ENCODE results near the gene SLC39A11.
"Not testable (repeated sequence)": the region's sequence is repeated elsewhere in the genome, so short reads cannot be mapped to it uniquely, and the experiment has no call there.

Gene SLC39A11

DNA sequence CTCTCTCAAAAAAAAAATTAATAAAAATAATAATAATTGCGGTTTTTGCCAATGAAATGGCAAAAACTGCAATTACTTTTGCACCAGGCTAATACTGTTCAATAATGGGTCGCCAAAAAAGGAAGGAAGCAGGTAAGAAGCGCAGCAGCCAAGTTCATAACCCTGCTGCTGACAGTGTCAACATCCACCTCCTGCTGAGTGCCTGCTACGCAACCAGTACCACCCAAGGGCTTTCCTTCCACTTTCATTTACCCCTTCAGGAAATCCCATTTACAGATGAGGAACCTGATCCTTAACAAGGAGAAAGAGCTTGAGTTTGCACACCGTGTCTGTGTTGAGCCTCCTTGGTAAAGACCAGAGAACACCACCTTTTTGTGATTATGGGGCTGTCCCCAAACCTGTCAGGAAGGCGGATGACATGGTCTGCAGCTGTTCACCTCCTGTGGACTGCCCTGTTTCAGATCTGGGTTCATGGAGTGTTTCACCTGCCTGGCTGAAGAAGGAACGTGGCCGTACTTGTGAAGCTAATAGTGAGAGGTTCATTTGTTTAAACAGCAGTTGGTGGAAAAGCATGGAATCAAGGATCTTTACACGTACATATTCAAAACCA is 378.0 kb downstream of the SLC39A11 start:
- DNase-seq (ENCODE audit: low read depth in 2 of 2) = no peak

DNA sequence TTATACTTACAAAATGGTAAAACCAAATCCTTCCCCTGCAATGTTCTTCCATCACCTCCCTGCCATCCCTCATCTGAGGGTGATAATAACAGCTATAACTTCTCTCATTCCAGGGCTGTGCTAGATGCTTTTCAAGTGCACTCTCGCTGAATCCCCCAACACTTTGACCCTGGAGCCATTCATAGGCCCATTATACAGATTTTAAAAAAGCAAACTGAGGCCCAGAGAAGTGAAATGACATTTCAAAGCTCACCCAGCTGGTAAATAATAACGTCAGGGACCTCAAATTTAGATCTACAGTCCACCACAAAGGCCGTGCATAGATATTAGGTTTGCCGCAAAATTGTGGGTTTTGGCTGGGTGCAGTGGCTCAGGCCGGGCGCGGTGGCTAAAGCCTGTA is 378.8 kb downstream of the SLC39A11 start:
- DNase-seq (ENCODE audit: low read depth in 2 of 2) = no peak

DNA sequence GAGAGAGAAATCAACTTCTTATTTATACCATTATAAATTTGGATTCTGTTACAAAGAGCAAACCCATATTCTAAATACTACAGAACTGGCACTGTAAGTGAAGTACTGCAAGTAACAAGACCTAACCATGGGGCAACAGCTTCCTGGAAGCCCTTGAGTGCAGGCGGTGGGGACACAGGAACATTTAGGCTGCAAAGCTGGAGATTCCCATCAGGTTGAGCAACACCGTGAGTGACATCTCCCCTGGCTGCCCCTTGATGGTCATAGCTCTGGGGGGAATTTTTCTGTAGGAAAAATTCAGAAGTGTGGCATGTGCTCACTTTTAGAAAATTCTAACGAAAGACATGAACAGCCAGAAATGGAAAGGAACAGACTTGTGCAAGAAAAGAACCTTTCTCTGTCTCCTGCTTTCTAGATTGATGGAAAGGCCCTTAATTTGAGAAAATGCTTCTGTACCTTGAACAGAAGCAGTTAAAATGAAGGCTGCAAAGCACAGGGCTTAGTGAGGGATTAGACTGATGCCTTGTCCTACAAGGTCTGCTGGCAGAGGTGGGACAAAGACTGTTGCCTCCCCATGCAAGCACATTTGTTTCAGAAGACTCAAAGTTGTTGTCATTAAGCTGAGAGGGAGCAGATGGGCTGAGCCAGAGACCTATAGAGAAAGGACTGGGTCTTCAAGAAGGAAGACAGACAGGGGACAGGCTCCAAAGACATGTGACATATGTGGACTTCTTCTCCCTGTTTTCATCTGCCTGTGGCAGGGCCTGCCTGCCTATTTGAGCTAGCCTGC is 380.8 kb downstream of the SLC39A11 start:
- DNase-seq (ENCODE audit: low read depth in 2 of 2) = no peak

DNA sequence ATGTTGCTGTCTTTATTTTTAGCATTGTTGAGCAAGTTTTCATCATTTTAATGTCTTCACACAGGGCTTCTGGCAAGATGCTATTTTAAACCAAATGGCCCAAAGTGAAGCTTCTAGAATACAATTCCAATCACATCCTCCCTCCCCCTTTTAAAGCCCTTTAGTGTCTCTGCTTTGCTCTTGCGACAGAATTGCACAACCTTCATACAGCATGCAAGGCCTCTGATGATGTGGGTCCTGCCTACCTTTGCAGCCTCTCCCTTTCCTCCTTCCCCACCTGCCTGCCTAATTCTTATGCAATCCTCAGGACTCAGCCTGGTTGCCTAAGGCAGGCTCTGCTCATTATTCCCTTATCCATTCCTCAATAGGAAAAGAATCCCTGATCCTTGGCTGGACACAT is 381.7 kb downstream of the SLC39A11 start:
- no peak for DNase-seq (ENCODE audit: low read depth in 2 of 2)

DNA sequence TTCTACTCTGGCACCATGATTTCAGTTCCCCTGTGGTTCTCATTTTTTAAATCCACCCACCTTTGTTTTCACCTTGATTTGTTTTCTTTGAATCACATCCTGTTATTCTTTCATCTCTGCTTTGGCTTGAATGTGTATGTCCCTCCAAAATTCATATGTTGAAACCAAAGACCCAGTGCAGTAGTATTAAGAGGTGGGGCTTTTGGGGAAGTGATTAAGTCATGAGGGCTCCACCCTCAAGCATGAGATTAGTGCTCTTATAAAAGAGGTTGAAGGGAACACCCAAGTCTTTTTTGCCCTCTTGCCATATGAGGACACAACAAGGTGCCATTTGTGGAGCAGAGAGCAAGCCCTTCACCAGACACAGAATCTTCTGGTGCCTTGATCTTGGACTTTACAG is 382.3 kb downstream of the SLC39A11 start:
- DNase-seq (ENCODE audit: low read depth in 2 of 2) = no peak

DNA sequence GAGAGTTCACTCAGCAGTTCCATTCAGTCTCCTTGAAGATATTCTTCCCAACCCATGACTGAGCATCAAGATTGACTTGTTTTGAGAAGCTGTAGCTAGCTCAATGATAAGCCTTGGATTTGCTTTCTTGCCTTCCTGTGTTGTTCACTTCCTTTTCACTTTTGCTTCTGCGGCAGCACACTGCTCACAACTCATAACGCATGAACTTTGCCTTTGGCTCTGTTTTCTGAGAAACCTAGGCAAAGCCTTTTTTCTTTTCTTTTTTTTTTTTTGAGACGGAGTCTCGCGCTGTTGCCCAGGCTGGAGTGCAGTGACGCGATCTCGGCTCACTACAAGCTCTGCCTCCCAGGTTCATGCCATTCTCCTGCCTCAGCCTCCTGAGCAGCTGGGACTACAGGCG is 383.8 kb downstream of the SLC39A11 start:
- not testable (repeated sequence) for DNase-seq (ENCODE audit: low read depth in 2 of 2)

DNA sequence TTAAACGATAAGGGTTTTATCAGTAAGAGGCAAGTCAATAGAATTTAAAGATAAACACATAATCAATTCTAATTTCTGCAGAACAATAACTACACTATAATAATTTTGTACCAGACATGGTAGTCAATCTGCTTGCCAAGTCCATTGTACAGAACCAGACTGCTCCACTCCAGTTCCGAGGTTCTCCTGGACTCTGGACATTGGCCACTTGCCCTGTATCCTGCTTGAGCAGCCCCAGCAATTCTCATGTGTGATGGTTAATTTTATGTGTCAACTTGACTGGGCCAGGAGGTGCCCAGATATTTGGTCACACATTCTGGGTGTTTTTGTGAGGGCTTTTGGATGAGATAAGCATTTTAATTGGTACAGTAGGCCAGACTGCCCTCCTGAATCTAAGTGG is 384.6 kb downstream of the SLC39A11 start:
- no peak for DNase-seq (ENCODE audit: low read depth in 2 of 2)

DNA sequence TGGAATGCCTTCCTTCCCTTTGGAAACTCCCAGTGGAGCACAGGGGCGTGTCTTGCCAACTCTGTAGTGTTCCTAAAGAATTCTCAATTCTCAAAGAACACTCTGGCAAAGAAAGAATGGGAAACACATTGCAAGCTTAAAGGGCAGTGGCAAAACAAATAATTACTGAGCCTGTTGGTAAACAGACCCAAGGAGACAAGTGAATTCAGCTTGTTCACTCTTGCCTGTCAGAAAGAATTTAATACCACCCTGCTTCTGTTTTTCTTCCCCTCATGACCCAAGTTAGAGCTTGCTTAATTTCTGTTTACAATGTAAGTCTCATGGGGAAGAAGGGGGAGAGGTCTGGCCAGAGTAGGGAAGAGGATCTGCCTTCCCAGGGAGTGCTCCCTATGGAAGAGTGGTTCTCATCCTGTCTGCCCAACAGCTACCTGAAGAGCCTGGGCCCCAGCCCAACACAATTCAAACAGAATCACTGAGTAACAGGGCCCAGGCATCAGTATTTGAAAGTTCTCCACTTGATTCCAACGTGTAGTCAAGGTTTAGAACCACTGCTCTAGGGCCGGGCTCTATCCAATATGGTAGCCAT is 386.0 kb downstream of the SLC39A11 start:
- DNase-seq (ENCODE audit: low read depth in 2 of 2) = no peak

DNA sequence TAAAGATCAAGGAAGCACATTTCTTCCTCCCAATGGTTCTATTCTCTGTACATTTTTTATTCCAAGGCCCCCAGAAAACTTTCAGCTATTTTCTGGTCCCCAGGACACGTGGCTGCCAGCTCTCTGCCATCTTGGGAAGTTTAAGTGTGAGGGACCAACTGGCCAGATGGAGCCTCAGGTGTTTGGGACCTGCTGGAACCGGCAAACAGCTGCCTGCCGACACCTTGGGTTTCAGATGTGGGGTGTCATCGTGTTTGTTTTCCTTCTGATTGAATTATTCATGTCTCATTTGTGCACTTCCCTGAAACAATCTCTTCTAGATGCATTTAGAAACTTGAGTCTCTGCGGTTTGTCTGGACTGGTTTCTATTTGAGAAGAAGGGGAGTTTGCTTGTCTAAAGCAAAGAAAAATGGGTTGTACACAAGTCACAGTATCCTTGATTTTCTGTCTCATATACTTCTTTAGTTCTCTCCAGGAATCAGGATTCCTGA is 386.5 kb downstream of the SLC39A11 start:
- DNase-seq (ENCODE audit: low read depth in 2 of 2) = no peak

DNA sequence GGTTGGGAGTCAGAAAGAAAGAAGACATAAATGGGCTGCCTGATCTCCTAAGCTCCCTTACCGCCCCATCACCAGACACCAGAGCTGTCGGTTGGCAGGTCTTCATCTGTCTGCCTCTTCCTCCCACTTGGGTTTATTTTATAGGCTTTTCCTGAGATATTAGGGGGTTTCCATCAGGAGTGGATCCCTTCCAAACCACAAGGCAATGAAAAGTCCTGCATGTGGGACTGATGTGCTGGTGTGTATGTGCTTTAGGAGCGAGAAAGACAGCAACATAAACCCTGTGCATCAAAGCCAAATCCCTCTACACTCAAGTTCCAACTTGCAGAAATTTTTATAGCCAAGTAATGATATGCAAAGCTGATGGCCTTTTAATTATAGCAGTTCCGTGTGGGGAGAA is 389.5 kb downstream of the SLC39A11 start:
- no peak for DNase-seq (ENCODE audit: low read depth in 2 of 2)

DNA sequence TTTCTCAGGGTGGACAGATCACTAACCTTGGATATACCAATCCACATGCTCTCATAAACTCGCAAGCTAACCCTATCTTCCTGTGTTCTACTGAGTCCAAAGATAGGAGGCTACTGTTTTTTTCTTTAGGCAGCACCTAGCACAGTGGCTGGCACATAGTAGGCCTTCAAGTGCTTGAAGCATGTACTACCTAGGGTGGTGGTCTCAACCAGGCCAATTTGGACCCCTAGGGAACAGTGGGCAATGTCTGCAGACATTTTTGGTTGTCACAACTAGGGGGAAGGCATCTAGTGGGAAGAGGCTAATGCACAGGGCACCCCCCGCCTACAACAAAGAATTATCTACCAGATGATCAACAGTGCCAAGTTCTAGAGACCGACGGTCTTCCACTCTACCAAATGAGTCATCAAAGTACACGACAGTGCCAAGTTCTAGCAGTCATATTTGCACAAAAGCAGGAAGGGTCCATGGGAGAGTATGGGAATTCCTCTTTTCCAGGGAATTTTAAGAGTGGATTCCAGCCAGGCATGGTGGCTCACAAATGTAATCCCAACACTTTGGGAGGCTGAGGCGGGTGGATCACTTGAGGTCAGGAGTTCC is 390.3 kb downstream of the SLC39A11 start:
- DNase-seq (ENCODE audit: low read depth in 2 of 2) = no peak

DNA sequence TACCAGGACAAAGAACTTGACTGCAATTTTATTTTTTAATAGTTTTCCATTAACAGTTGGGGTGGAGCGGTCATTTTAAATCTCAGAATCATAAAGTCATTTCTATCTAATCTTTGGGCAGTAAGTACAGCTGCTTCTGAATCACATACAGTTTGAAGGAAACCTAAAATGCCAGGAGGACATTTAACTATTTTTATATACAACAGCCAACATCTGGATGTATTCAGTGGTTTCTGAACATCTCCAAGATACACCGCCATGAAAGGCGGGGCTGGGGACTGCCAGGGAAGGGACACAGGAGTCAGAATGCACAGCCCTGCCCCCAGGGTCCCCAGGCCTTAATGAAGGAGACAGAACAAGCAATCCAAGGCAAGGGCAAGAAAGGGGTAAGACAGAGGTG is 392.3 kb downstream of the SLC39A11 start:
- DNase-seq (ENCODE audit: low read depth in 2 of 2) = no peak

DNA sequence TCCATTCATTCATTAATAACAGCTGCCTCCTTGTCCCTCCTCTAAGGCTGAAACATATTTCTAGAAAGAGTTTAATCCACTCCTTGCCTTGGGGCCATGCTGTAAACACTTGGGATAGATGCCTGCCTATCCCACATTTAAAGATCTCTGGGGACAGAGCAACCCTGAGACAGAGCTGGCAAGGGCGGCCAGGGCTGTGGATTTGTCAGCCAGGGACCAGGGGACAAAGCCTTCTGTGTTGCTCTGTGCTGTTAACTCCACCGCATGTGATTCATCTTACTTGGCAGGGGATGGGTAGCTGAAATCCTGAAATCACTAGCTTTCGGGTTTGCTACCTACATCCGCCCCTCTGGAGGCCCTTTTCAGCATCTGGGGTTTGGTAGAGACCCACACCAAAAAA is 392.9 kb downstream of the SLC39A11 start:
- no peak for DNase-seq (ENCODE audit: low read depth in 2 of 2)

DNA sequence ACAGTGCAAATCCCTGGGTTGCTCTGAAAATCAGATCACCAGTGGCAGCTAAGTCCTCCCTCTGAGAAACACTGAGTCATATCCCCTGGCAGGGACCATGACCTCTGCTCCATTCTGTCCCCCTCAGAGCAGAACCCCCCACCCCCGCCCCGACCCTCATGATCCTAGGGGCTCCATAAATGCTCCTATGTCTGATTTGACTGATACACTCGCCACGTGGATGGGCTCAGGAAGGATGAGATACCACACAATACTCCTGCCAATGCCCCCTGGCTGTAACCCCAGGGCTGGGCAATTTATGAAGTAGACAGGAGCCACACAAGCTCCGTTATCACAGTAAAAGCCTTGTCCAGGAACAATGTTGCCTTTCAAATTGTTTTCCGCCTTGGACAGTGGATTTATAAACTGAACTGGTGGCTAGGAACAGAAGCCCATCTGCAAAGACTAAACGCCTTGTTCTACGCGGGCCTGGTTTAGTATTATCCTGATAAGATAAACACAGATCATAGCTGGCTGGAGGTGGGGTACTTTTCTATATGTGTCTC is 394.8 kb downstream of the SLC39A11 start:
- DNase-seq (ENCODE audit: low read depth in 2 of 2) = no peak

DNA sequence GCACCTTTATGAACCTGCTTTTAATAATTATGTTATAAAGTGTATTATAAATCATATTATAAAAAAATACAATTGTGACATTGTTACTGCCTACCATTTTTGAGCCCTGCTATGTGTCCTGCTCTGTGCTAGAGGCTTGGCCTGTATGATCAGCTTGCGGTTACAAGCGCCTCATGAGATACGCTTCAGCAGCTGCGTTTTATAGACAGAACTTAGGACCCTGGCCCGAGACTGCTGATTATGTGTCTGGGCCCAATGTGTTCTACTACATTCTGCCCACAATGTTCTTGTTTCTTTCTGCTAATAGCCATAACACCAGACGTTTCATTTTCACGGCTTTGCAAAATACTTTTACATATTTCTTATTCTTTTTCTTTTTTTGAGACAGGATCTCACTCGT is 395.8 kb downstream of the SLC39A11 start:
- DNase-seq (ENCODE audit: low read depth in 2 of 2) = no peak

DNA sequence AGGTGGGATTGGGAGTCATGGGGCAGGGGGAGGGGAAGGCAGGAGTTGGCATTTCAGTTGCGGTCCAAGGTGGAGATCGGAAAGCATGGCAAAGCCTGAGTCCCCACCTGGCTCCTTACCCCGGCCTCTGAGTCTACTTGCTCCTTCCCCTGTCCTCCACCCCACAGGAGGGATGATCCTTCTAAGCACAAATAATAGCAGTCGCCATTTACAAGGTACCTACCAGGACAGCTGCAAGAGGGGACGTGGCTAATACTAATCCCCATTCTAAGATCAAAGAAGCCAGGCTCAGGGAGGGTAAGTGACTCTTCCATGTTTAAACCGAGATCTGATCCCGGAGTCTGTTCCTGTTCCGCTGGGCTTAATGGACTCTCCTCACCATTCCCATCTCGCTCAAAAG is 396.3 kb downstream of the SLC39A11 start:
- DNase-seq (ENCODE audit: low read depth in 2 of 2) = no peak

DNA sequence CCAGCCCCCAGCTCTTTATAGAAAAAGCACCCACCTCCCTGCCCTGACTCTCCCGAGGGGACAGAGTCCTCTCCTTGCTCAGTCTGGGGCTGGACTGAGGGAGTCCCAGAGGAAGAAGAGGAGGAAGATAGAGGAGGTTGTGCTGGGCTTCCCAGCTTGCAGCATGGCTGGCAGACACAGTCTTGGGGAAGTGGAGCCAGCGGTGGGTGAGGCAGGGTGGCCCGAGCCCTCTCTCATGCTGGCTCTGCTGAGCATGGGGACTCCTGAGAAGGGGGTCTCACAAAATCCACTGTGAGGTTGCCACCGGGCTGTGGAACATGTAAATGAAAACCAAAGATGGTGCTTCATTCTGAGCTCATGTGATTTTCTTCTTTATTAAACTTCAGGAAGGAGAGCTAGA is 398.5 kb downstream of the SLC39A11 start:
- no peak for DNase-seq (ENCODE audit: low read depth in 2 of 2)

DNA sequence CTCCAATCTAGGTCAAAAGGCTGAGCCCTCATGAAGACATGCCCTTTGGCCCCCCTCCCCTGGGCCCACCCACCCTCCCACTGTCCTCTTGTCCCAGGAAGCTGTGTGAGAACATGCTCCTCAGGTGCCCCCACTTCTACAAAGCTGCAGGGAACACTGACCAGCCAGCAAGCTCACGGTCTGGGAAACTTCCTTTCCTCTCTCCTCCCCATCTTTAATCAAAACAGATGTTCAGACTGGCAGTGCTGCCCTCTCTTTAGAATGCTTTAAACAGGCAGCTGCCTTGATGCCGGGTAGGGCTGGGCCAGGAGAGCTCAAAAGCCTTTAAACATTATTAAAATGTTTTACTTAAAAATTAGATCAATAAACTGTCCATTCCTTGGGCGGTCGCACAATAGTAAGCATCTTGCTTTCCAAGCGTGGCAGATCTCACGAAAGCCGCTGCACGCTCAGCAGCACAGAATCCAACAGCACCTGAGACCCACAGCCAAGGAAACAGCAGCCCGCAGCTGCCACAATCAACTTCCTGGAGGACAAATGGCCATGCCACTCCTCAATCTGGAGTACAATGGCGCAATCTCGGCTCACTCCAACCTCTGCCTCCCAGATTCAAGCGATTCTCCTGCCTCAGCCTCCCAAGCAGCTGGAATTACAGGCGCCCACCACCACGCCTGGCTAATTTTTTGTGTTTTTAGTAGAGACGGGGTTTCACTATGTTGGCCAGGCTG is 399.2 kb downstream of the SLC39A11 start:
- no peak for DNase-seq (ENCODE audit: low read depth in 2 of 2)

DNA sequence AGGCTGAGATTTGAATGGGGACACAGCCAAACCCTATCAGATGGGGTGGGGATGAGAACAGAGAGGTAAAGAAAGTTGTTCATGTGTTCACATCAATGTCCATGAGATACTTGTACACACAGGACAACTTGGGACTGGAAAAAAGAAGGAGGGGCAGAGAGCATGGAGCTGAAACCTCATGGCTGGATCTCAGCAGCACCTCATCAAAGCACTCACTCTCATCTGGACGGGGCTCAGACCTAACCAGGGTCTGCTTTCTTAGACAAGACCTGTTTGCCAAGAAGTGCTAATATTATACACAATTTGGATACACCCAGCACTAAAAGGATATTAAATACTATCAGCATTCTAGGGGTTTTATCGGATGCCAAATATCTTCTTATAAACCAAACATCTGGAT is 399.8 kb downstream of the SLC39A11 start:
- DNase-seq (ENCODE audit: low read depth in 2 of 2) = no peak

DNA sequence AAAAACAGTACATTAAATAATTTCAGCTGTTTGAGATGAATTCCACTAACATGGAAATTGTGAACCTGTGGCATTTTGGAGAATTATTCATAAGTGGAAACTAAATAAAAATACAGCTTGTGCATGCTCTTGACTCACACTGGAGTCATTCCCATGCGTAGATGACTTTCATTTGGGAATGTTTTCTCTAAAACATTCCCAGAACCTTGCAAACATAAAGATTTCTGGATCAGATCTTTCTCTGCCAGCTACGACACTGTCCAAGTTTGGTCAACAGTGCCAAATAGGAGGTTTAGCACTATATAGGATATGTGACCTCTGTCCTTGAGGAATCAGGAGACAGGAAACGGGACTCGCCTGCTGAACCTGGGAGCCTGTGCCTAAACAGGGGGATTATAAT is 400.9 kb downstream of the SLC39A11 start:
- DNase-seq (ENCODE audit: low read depth in 2 of 2) = no peak

DNA sequence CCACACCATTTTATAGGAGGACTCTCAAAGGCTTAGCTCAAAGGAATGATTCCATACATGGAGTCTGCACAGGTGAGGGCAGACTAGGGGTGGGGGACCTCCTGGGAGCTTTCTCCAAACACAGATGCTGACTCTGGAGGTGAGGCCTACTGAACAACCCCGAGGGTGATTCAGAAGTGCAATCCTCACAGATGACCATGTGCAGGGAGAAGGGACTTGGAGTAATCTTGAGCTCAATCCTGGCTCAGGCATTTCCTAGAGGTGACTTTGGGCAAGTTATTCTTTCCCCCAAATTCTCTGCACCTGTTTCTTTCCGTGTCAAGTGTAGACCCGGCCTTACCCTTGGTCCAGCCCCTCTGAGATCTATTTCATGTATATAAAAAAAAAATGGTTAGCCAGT is 401.5 kb downstream of the SLC39A11 start:
- DNase-seq (ENCODE audit: low read depth in 2 of 2) = no peak

DNA sequence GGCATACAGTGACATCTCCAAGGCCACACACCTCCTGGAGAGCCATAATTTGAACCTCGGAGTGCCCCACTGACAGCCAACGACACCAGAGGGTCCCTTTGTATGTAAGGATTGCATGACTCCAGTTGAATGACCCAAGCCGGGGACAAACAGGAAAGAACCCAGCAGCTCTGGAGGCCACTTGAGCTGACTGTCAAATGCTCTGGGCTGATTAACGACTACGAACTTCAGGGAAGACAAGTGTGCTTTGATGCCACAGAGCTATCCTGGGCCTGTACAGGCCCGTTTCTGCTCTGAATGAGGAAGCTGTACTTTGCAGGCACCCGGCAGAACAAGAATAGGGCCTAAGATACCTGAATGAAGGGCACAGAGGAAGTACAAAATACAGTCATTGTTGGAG is 404.6 kb downstream of the SLC39A11 start:
- DNase-seq (ENCODE audit: low read depth in 2 of 2) = no peak
